Erythroblast (primary cell): ENCODE data around the gene PIF1.

Source experiments
- GATA1 ChIP-seq: IDR thresholded peaks from 2 replicates; pipeline ENCODE4 v1.6.1; 2011; ENCODE audit warnings: low read depth, mild to moderate bottlenecking, control low read depth, low read length, moderate library complexity
- POLR2A ChIP-seq: IDR thresholded peaks from 2 replicates; pipeline ENCODE4 v1.6.1; 2011; ENCODE audit warnings: mild to moderate bottlenecking, low read length

DNA sequence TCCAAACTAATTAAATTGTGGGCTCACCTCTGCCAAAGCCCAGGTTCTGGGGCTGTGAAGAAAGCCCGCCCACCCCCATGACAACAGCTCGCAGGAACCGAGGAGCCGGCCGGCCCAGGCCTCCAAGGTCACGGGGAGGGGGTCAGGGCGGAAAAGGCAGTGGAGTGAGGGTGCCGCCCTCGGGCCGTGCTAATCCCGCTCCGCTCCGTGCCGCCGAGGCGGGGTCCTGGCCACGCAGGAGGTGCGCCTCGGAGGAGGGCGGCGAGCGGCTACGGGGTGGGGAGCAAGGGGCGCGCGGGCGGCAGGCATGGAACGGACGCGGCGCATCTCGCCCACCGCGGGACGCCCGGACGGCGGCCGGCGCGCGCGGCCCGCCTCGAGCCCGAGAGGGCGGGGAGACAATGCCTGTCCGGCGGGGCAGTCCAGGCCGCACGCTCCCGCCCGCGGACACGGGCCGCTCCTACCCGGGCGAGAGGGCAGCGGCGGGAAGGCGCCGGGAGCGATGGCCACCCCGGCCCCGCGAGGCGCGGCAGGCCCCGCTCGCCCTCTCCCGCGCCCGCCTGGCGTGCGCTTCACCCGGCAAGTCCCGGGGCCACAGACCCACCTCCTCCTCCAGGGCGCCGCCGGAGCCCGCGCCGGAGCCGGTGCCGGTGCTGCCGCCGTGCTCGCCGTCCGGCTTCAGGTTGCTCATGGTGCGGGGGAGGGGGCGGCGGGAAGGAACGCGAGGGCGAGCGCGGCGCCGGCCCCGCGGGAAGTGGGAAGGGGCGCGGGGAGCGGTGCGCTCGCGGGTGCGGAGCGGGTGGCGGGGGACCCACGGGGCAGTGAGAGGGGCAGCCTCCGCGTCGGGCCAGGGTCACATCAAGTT lies 50.6 kb downstream of the PIF1 start:
- TF ChIP-seq POLR2A (no peak), GATA1 (no peak)
